Left hindlimb (tissue), 1 donor: ENCODE measurements around the gene TBC1D2.
"Not testable (repeated sequence)": the region's sequence is repeated elsewhere in the genome, so short reads cannot be mapped to it uniquely, and the experiment has no call there.

ENCODE experiments used
- DNase-seq: peaks from one replicate; pipeline ENCODE4 v3.0.0-alpha.2; 2018

The TBC1D2 gene

GRCh38 chr9:98185611-98186171 lies 69.8 kb downstream of the TBC1D2 start:
- no peak for DNase-seq

- no peak for DNase-seq
These were observed 70.4 kb downstream of the TBC1D2 start for GRCh38 chr9:98185021-98185567.

- DNase-seq = no peak
These were observed 71.1 kb downstream of the TBC1D2 start for GRCh38 chr9:98184326-98184725.

- no peak for DNase-seq
These were observed 72.4 kb downstream of the TBC1D2 start for GRCh38 chr9:98182889-98183599.

GRCh38 chr9:98182069-98182820 lies 73.2 kb downstream of the TBC1D2 start:
- no peak for DNase-seq

GRCh38 chr9:98181746-98182068 lies 73.7 kb downstream of the TBC1D2 start:
- no peak for DNase-seq

- no peak for DNase-seq
These were observed 74.5 kb downstream of the TBC1D2 start for GRCh38 chr9:98180996-98181395.

- DNase-seq = no peak
These were observed 76.3 kb downstream of the TBC1D2 start for GRCh38 chr9:98178874-98179850.

- no peak for DNase-seq
These were observed 78.8 kb downstream of the TBC1D2 start for GRCh38 chr9:98176391-98177259.

- DNase-seq = no peak
These were observed 79.7 kb downstream of the TBC1D2 start for GRCh38 chr9:98175762-98176161.

GRCh38 chr9:98175028-98175569 lies 80.3 kb downstream of the TBC1D2 start:
- DNase-seq = no peak

- not testable (repeated sequence) for DNase-seq
These were observed 80.9 kb downstream of the TBC1D2 start for GRCh38 chr9:98174502-98174918.

GRCh38 chr9:98173181-98173580 lies 82.3 kb downstream of the TBC1D2 start:
- DNase-seq = no peak

GRCh38 chr9:98172604-98173003 lies 82.8 kb downstream of the TBC1D2 start:
- no peak for DNase-seq

- no peak for DNase-seq
These were observed 84.1 kb downstream of the TBC1D2 start for GRCh38 chr9:98171176-98171925.

- DNase-seq = peak; percentile 45
These were observed 86.4 kb downstream of the TBC1D2 start for GRCh38 chr9:98168941-98169488.

- no peak for DNase-seq
These were observed 87.2 kb downstream of the TBC1D2 start for GRCh38 chr9:98168153-98168780.

GRCh38 chr9:98164912-98165311 lies 90.5 kb downstream of the TBC1D2 start:
- no peak for DNase-seq

- DNase-seq = no peak
These were observed 92.8 kb downstream of the TBC1D2 start for GRCh38 chr9:98162613-98163012.

GRCh38 chr9:98161851-98162250 lies 93.6 kb downstream of the TBC1D2 start:
- DNase-seq = no peak
